Adrenal gland (tissue), 12 donors: ENCODE data around the gene TRIO. TPM values are rescaled to one million over a fixed set of nuclear protein-coding genes. Genes with fewer than 3 reads are reported as not detected.

ENCODE experiments used
- DNase-seq, 7 donors: peaks; one replicate each; pipeline ENCODE4 v3.0.0-alpha.2; 2019 to 2020
- H3K27ac ChIP-seq, 5 donors: fragments of 200-600 bp; sonication (generic) in 4 of 5; 1 replicate in 3 of 5; 2 replicates in 2 of 5; pipeline versions ENCODE4 v1.5.1 to v1.8.0; 2016 to 2020; ENCODE audit warnings: mild to moderate bottlenecking in 1 of 5
- H3K27me3 ChIP-seq: fragments of 200-600 bp; 2 replicates; pipeline ENCODE4 v1.8.0; 2021
- H3K36me3 ChIP-seq, 2 donors: fragments of 200-600 bp; replicated peaks in 1 of 2; 1 replicate in 1 of 2; 2 replicates in 1 of 2; pipeline versions ENCODE4 v1.5.1 to v1.8.0; 2018 to 2022
- H3K4me1 ChIP-seq, 2 donors: fragments of 200-600 bp; replicated peaks in 1 of 2; 1 replicate in 1 of 2; 2 replicates in 1 of 2; pipeline versions ENCODE4 v1.5.1 to v1.8.0; 2018 to 2021
- H3K4me3 ChIP-seq, 4 donors: fragments of 200-600 bp; sonication (generic) in 3 of 4; one replicate each; pipeline ENCODE4 v1.5.1; 2016 to 2018
- H3K9me3 ChIP-seq, 3 donors: fragments of 200-600 bp; sonication (generic) in 1 of 3; replicated peaks in 1 of 3; 1 replicate in 2 of 3; 2 replicates in 1 of 3; pipeline versions ENCODE4 v1.5.1 to v1.8.0; 2016 to 2021
- CTCF ChIP-seq, 6 experiments: fragments of 450-650 bp in 4 of 6; fragments of 200-600 bp in 2 of 6; sonication (generic) in 1 of 6; IDR thresholded peaks; 1 replicate in 5 of 6; 2 replicates in 1 of 6; pipeline versions ENCODE4 v1.5.1 to v1.8.0; 2016 to 2021; ENCODE audit warnings: antibody characterized with exemption in 6 of 6, mild to moderate bottlenecking in 2 of 6, moderate library complexity in 1 of 6
- POLR2A ChIP-seq, 2 donors: fragments of 450-650 bp; IDR thresholded peaks; one replicate each; pipeline ENCODE4 v1.6.1; 2017; ENCODE audit warnings: antibody characterized with exemption in 2 of 2, mild to moderate bottlenecking in 2 of 2, moderate library complexity in 1 of 2
- WGBS, 4 donors: extraction: QIAGEN DNeasy Blood & Tissue Kit in 2 of 4; methylation state at CpG; one replicate each; pipeline versions ENCODE4 v1.1.5 to v1.1.7; 2013 to 2017; 5-methylcytosine and 5-hydroxymethylcytosine counted together
- intact Hi-C, 2 donors: fragments of 100-400 bp; cut with DNase I; formaldehyde crosslinking; loops; one replicate each; pipeline versions ENCODE4 v1.14.1 to v1.15.0; 2022 to 2023
- polyA plus RNA-seq, 3 donors: library from polyadenylated mRNA; stranded (reverse); fragments of 200-250 nt in 2 of 3; fragments of 350-450 nt in 1 of 3; fragmentation: Illumina TruSeq in 1 of 3; extraction: RNeasy Lipid Tissue Mini Kit (QIAGEN cat#74804) in 1 of 3; gene quantifications; one replicate each; pipeline ENCODE4 v1.2.3, GENCODE V29; 2013 to 2014
- total RNA-seq, 9 donors: library from RNA; depleted of rRNA in 4 of 9; stranded (reverse); fragments of >200 nt in 4 of 9; fragments of 120-200 nt in 1 of 9; fragmentation: NEBNext Ultra II Directional in 1 of 9; extraction: Animal tissue kit (Norgen Biotek cat#: 25700) in 1 of 9; gene quantifications; one replicate each; pipeline versions ENCODE4 v1.1.0 to v1.2.4, GENCODE V29; 2013 to 2023
- donor health status: healthy with polysubstance abuse.
- donor health status: Bipolar disorder and iron deficiency.
- donor health status: DM: yes; HTN: yes; CAD: no.
- donor health status: DM: no; HTN: no; CAD: no.
- donor health status: DM: no; HTN: no; CAD: no.
- donor health status: DM: yes; HTN: yes; CAD: no.

Gene TRIO
- total and polyA plus RNA-seq, 12 donors = 27.3 to 109 (median 72.4) TPM

- H3K9me3 ChIP-seq = peaks cover 0 to 12% (median 0%) of the 10 kb centered on the region in 3 donors
- peak overlapping the region in 1 of 5 donors; percentile 59 for H3K27ac ChIP-seq
- intact Hi-C loops = no loop called here
- DNase-seq = peak in 4 of 7 donors; percentile 14 to 31 (median 28)
- no peaks in the 10 kb centered on the region for H3K27me3 ChIP-seq
- no peaks in the 10 kb centered on the region for H3K36me3 ChIP-seq
- WGBS, 4 donors = 52 to 58% (median 56%) methylated on average over 3 of the region's 3 CpGs
- H3K4me3 ChIP-seq = no peak overlapping the region
- TF ChIP-seq CTCF (IDR thresholded peaks at IDR 0.05) (no peak), POLR2A (IDR thresholded peaks at IDR 0.05) (no peak)
- H3K4me1 ChIP-seq = no peaks in the 10 kb centered on the region
Measured at GRCh38 chr5:14545308-14545707, 402.2 kb downstream of the TRIO start.

GRCh38 chr5:14545862-14546261 is 402.7 kb downstream of the TRIO start:
- H3K27me3 ChIP-seq = no peaks in the 10 kb centered on the region
- H3K36me3 ChIP-seq = no peaks in the 10 kb centered on the region
- no peak for DNase-seq
- peaks cover 0 to 9% (median 0%) of the 10 kb centered on the region in 3 donors for H3K9me3 ChIP-seq
- WGBS, 4 donors = 29 to 67% (median 51%) methylated on average over 1 of the region's 1 CpG
- H3K27ac ChIP-seq = peak overlapping the region in 1 of 5 donors; percentile 3
- no peak for TF ChIP-seq CTCF (IDR thresholded peaks at IDR 0.05)
- TF ChIP-seq POLR2A (IDR thresholded peaks at IDR 0.05) = no peak
- H3K4me1 ChIP-seq = no peaks in the 10 kb centered on the region
- intact Hi-C loops = no loop called here
- no peak overlapping the region for H3K4me3 ChIP-seq

GRCh38 chr5:14547666-14548065 is 404.5 kb downstream of the TRIO start:
- no peaks in the 10 kb centered on the region for H3K9me3 ChIP-seq
- no peaks in the 10 kb centered on the region for H3K27me3 ChIP-seq
- intact Hi-C loops = no loop called here
- H3K4me3 ChIP-seq = no peak overlapping the region
- DNase-seq = no peak
- H3K4me1 ChIP-seq = no peaks in the 10 kb centered on the region
- WGBS, 4 donors = 86 to 100% (median 92%) methylated on average over 1 of the region's 1 CpG
- no peak for TF ChIP-seq CTCF (IDR thresholded peaks at IDR 0.05)
- no peak for TF ChIP-seq POLR2A (IDR thresholded peaks at IDR 0.05)
- no peak overlapping the region for H3K27ac ChIP-seq
- no peaks in the 10 kb centered on the region for H3K36me3 ChIP-seq

- Histone ChIP-seq H3K4me3 (no peak overlapping the region), H3K9me3 (no peaks in the 10 kb centered on the region), H3K36me3 (no peaks in the 10 kb centered on the region), H3K4me1 (no peaks in the 10 kb centered on the region), H3K27me3 (no peaks in the 10 kb centered on the region), H3K27ac (no peak overlapping the region)
- no peak for DNase-seq
- TF ChIP-seq CTCF (IDR thresholded peaks at IDR 0.05) = no peak
- no peak for TF ChIP-seq POLR2A (IDR thresholded peaks at IDR 0.05)
- intact Hi-C loops = no loop called here
- 55 to 62% (median 59%) methylated on average over 3 of the region's 3 CpGs for WGBS, 4 donors
Measured at GRCh38 chr5:14551211-14551610, 408.1 kb downstream of the TRIO start.
